Adipocyte (in vitro differentiated cells): ENCODE results near the gene SPSB1.

ENCODE experiments used
- DNase-seq: peaks from one replicate; pipeline ENCODE4 v3.0.0-alpha.2; 2015; ENCODE audit warnings: low read depth
- H3K27me3 ChIP-seq: replicated peaks from 2 replicates; pipeline ENCODE4 v1.7.0; 2013; ENCODE audit warnings: mild to moderate bottlenecking, low read length, moderate library complexity; ENCODE audit not compliant: control insufficient read depth, insufficient read depth
- H3K36me3 ChIP-seq: 2 replicates; pipeline ENCODE4 v1.7.0; 2013; ENCODE audit warnings: low read length, mild to moderate bottlenecking, moderate library complexity; ENCODE audit not compliant: control insufficient read depth, insufficient read depth, severe bottlenecking
- H3K4me1 ChIP-seq: 2 replicates; pipeline ENCODE4 v1.7.0; 2013; ENCODE audit warnings: mild to moderate bottlenecking, low read length, moderate library complexity; ENCODE audit not compliant: control insufficient read depth, insufficient read depth
- H3K4me3 ChIP-seq: 2 replicates; pipeline ENCODE4 v1.7.0; 2013; ENCODE audit warnings: mild to moderate bottlenecking, low read length, moderate library complexity
- H3K9ac ChIP-seq: 2 replicates; pipeline ENCODE4 v1.7.0; 2013; ENCODE audit warnings: mild to moderate bottlenecking, low read length, moderate library complexity
- H3K9me3 ChIP-seq: 2 replicates; pipeline ENCODE4 v1.7.0; 2013; ENCODE audit warnings: mild to moderate bottlenecking, low read length, moderate library complexity; ENCODE audit not compliant: control insufficient read depth

SPSB1 gene

GRCh38 chr1:9281908-9282695 is 10.6 kb upstream of the SPSB1 start:
- H3K9ac ChIP-seq = no peak overlapping the region
- H3K4me1 ChIP-seq = peaks cover 44% of the 10 kb centered on the region
- no peak overlapping the region for H3K4me3 ChIP-seq
- peaks cover 9% of the 10 kb centered on the region for H3K9me3 ChIP-seq
- DNase-seq = peak; percentile 29
- no peaks in the 10 kb centered on the region for H3K27me3 ChIP-seq
- no peaks in the 10 kb centered on the region for H3K36me3 ChIP-seq

GRCh38 chr1:9282696-9282955 is 10.1 kb upstream of the SPSB1 start:
- no peaks in the 10 kb centered on the region for H3K36me3 ChIP-seq
- DNase-seq = no peak
- H3K9me3 ChIP-seq = peaks cover 9% of the 10 kb centered on the region
- no peak overlapping the region for H3K4me3 ChIP-seq
- peaks cover 44% of the 10 kb centered on the region for H3K4me1 ChIP-seq
- no peak overlapping the region for H3K9ac ChIP-seq
- no peaks in the 10 kb centered on the region for H3K27me3 ChIP-seq

GRCh38 chr1:9284061-9284460 is 8.6 kb upstream of the SPSB1 start:
- H3K9ac ChIP-seq = no peak overlapping the region

GRCh38 chr1:9286556-9286955 is 6.1 kb upstream of the SPSB1 start:
- DNase-seq = no peak
- H3K27me3 ChIP-seq = no peaks in the 10 kb centered on the region
- H3K4me1 ChIP-seq = peaks cover 23% of the 10 kb centered on the region
- H3K36me3 ChIP-seq = no peaks in the 10 kb centered on the region
- peaks cover 9% of the 10 kb centered on the region for H3K9me3 ChIP-seq
- H3K4me3 ChIP-seq = no peak overlapping the region
- H3K9ac ChIP-seq = no peak overlapping the region

More at GRCh38 chr1:9284061-9284460, 8.6 kb upstream of the SPSB1 start:
- H3K9me3 ChIP-seq = peaks cover 9% of the 10 kb centered on the region
- no peak for DNase-seq
- H3K36me3 ChIP-seq = no peaks in the 10 kb centered on the region
- H3K4me3 ChIP-seq = no peak overlapping the region
- peaks cover 29% of the 10 kb centered on the region for H3K4me1 ChIP-seq
- no peaks in the 10 kb centered on the region for H3K27me3 ChIP-seq

- Histone ChIP-seq H3K9ac (peak overlapping the region; percentile 39), H3K4me1 (peaks cover 28% of the 10 kb centered on the region), H3K9me3 (peaks cover 7% of the 10 kb centered on the region), H3K27me3 (no peaks in the 10 kb centered on the region), H3K4me3 (no peak overlapping the region), H3K36me3 (no peaks in the 10 kb centered on the region)
- peak; percentile 77 for DNase-seq
These were observed 3.6 kb upstream of the SPSB1 start for GRCh38 chr1:9289090-9289534.

GRCh38 chr1:9289711-9290485 is 2.8 kb upstream of the SPSB1 start:
- Histone ChIP-seq H3K9me3 (no peaks in the 10 kb centered on the region), H3K27me3 (no peaks in the 10 kb centered on the region), H3K4me1 (peaks cover 36% of the 10 kb centered on the region), H3K9ac (peak overlapping the region; percentile 68), H3K36me3 (no peaks in the 10 kb centered on the region), H3K4me3 (no peak overlapping the region)
- DNase-seq = peak; percentile 93

- Histone ChIP-seq H3K9ac (peak overlapping the region; percentile 86), H3K9me3 (no peaks in the 10 kb centered on the region), H3K4me3 (peak overlapping the region; percentile 82), H3K36me3 (no peaks in the 10 kb centered on the region), H3K4me1 (peaks cover 56% of the 10 kb centered on the region), H3K27me3 (no peaks in the 10 kb centered on the region)
- peak; percentile 75 for DNase-seq
These were observed 757 bp upstream of the SPSB1 start for GRCh38 chr1:9291914-9292360.

GRCh38 chr1:9293241-9293532 is 493 bp downstream of the SPSB1 start:
- no peak for DNase-seq
- Histone ChIP-seq H3K27me3 (no peaks in the 10 kb centered on the region), H3K4me3 (peak overlapping the region; percentile 96), H3K4me1 (peaks cover 64% of the 10 kb centered on the region), H3K9me3 (no peaks in the 10 kb centered on the region), H3K36me3 (no peaks in the 10 kb centered on the region), H3K9ac (peak overlapping the region; percentile 96)

- no peaks in the 10 kb centered on the region for H3K36me3 ChIP-seq
- H3K9me3 ChIP-seq = no peaks in the 10 kb centered on the region
- peak; percentile 77 for DNase-seq
- H3K27me3 ChIP-seq = no peaks in the 10 kb centered on the region
- peak overlapping the region; percentile 96 for H3K9ac ChIP-seq
- peak overlapping the region; percentile 96 for H3K4me3 ChIP-seq
- H3K4me1 ChIP-seq = peaks cover 68% of the 10 kb centered on the region
These were observed 1.1 kb downstream of the SPSB1 start for GRCh38 chr1:9293533-9294404.

GRCh38 chr1:9294405-9294773 is 1.7 kb downstream of the SPSB1 start:
- peaks cover 65% of the 10 kb centered on the region for H3K4me1 ChIP-seq
- H3K9me3 ChIP-seq = no peaks in the 10 kb centered on the region
- peak; percentile 60 for DNase-seq
- no peaks in the 10 kb centered on the region for H3K27me3 ChIP-seq
- peak overlapping the region; percentile 96 for H3K4me3 ChIP-seq
- peak overlapping the region; percentile 96 for H3K9ac ChIP-seq
- no peaks in the 10 kb centered on the region for H3K36me3 ChIP-seq
